CD4-positive, alpha-beta memory T cell (primary cell): Measurements from ENCODE around the gene ZP1. TPM values are rescaled to one million over a fixed set of nuclear protein-coding genes. Genes with fewer than 3 reads are reported as not detected.
A peak's percentile ranks its signal among the peaks of the same experiment; 100 is the strongest.

Source experiments
- CTCF ChIA-PET: fragments of 350-600 bp; sonication (Branson Sonifier 250); formaldehyde crosslinking; loops from one replicate; lab custom pipeline; 2021; ENCODE audit warnings: inconsistent platforms; ENCODE audit not compliant: partially characterized antibody; lab: Charles Lee
- POLR2A ChIA-PET: fragments of 350-600 bp; sonication (Branson Sonifier 250); formaldehyde crosslinking; loops from one replicate; lab custom pipeline; 2021; ENCODE audit not compliant: partially characterized antibody; lab: Charles Lee
- DNase-seq, 5 donors: peaks; one replicate each; pipeline versions ENCODE4 v3.0.0 to v3.0.0-alpha.2; 2020 to 2022; ENCODE audit warnings: mixed read lengths in 1 of 5
- H3K27ac ChIP-seq: one replicate; pipeline ENCODE4 v1.7.0; 2013; ENCODE audit warnings: low read depth, low read length
- H3K27me3 ChIP-seq: 2 replicates; pipeline ENCODE4 v1.7.0; 2013; ENCODE audit warnings: mild to moderate bottlenecking, low read length, moderate library complexity; ENCODE audit not compliant: insufficient read depth
- H3K36me3 ChIP-seq: 2 replicates; pipeline ENCODE4 v1.7.0; 2013; ENCODE audit warnings: mild to moderate bottlenecking, low read length, moderate library complexity; ENCODE audit not compliant: insufficient read depth
- H3K4me1 ChIP-seq: 2 replicates; pipeline ENCODE4 v1.7.0; 2013; ENCODE audit warnings: mild to moderate bottlenecking, low read length, moderate library complexity; ENCODE audit not compliant: insufficient read depth
- H3K4me3 ChIP-seq, 2 donors: one replicate each; pipeline ENCODE4 v1.7.0; 2013; ENCODE audit warnings: low read length in 2 of 2, mild to moderate bottlenecking in 1 of 2
- H3K9me3 ChIP-seq, 2 donors: one replicate each; pipeline ENCODE4 v1.7.0; 2013; ENCODE audit warnings: low read length in 2 of 2, control low read depth in 1 of 2; ENCODE audit not compliant: control insufficient read depth in 1 of 2
- H3K27ac Mint-ChIP-seq, 7 donors: one replicate each; pipeline ENCODE4 v1.8.0; 2020 to 2021; ENCODE audit warnings: mixed read lengths in 7 of 7, mild to moderate bottlenecking in 6 of 7, inconsistent platforms in 3 of 7, moderate library complexity in 3 of 7
- H3K27me3 Mint-ChIP-seq, 2 donors: one replicate each; pipeline ENCODE4 v1.8.0; 2020 to 2021; ENCODE audit warnings: mixed read lengths in 2 of 2
- H3K36me3 Mint-ChIP-seq, 2 donors: one replicate each; pipeline ENCODE4 v1.8.0; 2020 to 2021; ENCODE audit warnings: mixed read lengths in 2 of 2, inconsistent platforms in 1 of 2, mild to moderate bottlenecking in 1 of 2
- H3K4me1 Mint-ChIP-seq, 4 donors: one replicate each; pipeline ENCODE4 v1.8.0; 2020 to 2021; ENCODE audit warnings: mixed read lengths in 4 of 4, mild to moderate bottlenecking in 1 of 4
- H3K4me3 Mint-ChIP-seq, 8 donors: one replicate each; pipeline ENCODE4 v1.8.0; 2020 to 2021; ENCODE audit warnings: mixed read lengths in 8 of 8, mild to moderate bottlenecking in 7 of 8, moderate library complexity in 6 of 8, inconsistent platforms in 3 of 8
- H3K9me3 Mint-ChIP-seq, 8 donors: one replicate each; pipeline ENCODE4 v1.8.0; 2020 to 2021; ENCODE audit warnings: mixed read lengths in 8 of 8, mild to moderate bottlenecking in 5 of 8, inconsistent platforms in 3 of 8, moderate library complexity in 1 of 8
- intact Hi-C: fragments of 100-400 bp; cut with micrococcal nuclease; formaldehyde crosslinking; loops from one replicate; pipeline ENCODE4 v1.15.1; 2023
- polyA plus RNA-seq, 2 donors: library from polyadenylated mRNA; unstranded; fragments of 300-500 nt; fragmentation: Illumina TruSeq; gene quantifications; one replicate each; pipeline ENCODE4 v1.2.3, GENCODE V29; 2021
- total RNA-seq, 2 experiments: library from RNA; stranded (reverse); gene quantifications; one replicate each; pipeline ENCODE4 v1.2.3, GENCODE V29; 2021

The ZP1 gene
- total and polyA plus RNA-seq, 4 experiments from 2014 or later = 0.33 to 0.50 (median 0.41) TPM; not detected in 1

GRCh38 chr11:60912851-60913528 is 45.6 kb downstream of the ZP1 start:
- H3K9me3 ChIP-seq = no peaks in the 10 kb centered on the region
- intact Hi-C loops = no loop called here
- POLR2A ChIA-PET = interaction anchor here (0.6 to 4.8 kb wide), 27 partner anchors 10 to 1055 kb away, joined by 3 to 111 read pairs (median 5); partner anchors contain the start of genes CD5, CD6, CPSF7 and CYB561A3
- H3K4me1 Mint-ChIP-seq = peaks cover 31 to 74% (median 44%) of the 10 kb centered on the region in 4 donors
- H3K4me1 ChIP-seq = peaks cover 47% of the 10 kb centered on the region
- DNase-seq = no peak
- peak overlapping the region; percentile 87 to 99 (median 97) for H3K27ac Mint-ChIP-seq
- H3K4me3 Mint-ChIP-seq = peak overlapping the region in 7 of 8 donors; percentile 56 to 100 (median 98)
- H3K36me3 Mint-ChIP-seq = peaks cover 3 to 19% of the 10 kb centered on the region in 2 donors
- H3K27ac ChIP-seq = peak overlapping the region; percentile 96
- H3K4me3 ChIP-seq = peak overlapping the region; percentile 79 to 96
- no peaks in the 10 kb centered on the region for H3K27me3 ChIP-seq
- no peaks in the 10 kb centered on the region for H3K36me3 ChIP-seq
- no peaks in the 10 kb centered on the region for H3K27me3 Mint-ChIP-seq
- no peaks in the 10 kb centered on the region for H3K9me3 Mint-ChIP-seq
- CTCF ChIA-PET = interaction anchor here (0.7 to 5.2 kb wide), 13 partner anchors 10 to 423 kb away, joined by 3 to 117 read pairs (median 3); partner anchors contain the start of gene PRPF19

- peaks cover 31 to 65% (median 44%) of the 10 kb centered on the region in 4 donors for H3K4me1 Mint-ChIP-seq
- intact Hi-C loops = loop anchor here (1.0 to 2.0 kb wide), 4 partner anchors 8 to 215 kb away; partner anchors contain the start of genes CD6, PRPF19 and SLC15A3
Observed at GRCh38 chr11:60913793-60914632, 46.7 kb downstream of the ZP1 start, which contains the start of gene TMEM109. Gene TMEM109 (plus strand): TSS chr11:60914158. CDS start chr11:60919694, 5,536 bp downstream.

GRCh38 chr11:60914633-60915247 is 47.4 kb downstream of the ZP1 start:
- ChIA-PET POLR2A (interaction anchor here (0.7 to 4.8 kb wide), 26 partner anchors 7 to 515 kb away, joined by 3 to 111 read pairs (median 5); partner anchors contain the start of genes CD5, CPSF7, CYB561A3 and PRPF19), CTCF (interaction anchor here (0.7 to 5.2 kb wide), 19 partner anchors 12 to 419 kb away, joined by 3 to 117 read pairs (median 4); partner anchors contain the start of gene PRPF19)
- Histone ChIP-seq H3K4me1 (peaks cover 47% of the 10 kb centered on the region), H3K9me3 (no peaks in the 10 kb centered on the region), H3K4me3 (peak overlapping the region; percentile 79 to 96), H3K27ac (peak overlapping the region; percentile 96), H3K36me3 (peaks cover 7% of the 10 kb centered on the region), H3K27me3 (no peaks in the 10 kb centered on the region)
- Mint-ChIP-seq H3K9me3 (no peaks in the 10 kb centered on the region), H3K27me3 (no peaks in the 10 kb centered on the region), H3K36me3 (peaks cover 12 to 32% of the 10 kb centered on the region in 2 donors), H3K4me1 (peaks cover 31 to 65% (median 44%) of the 10 kb centered on the region in 4 donors), H3K4me3 (peak overlapping the region; percentile 88 to 97 (median 92)), H3K27ac (peak overlapping the region; percentile 82 to 96 (median 94))
- DNase-seq = peak in 4 of 5 donors; percentile 32 to 57 (median 43)
- intact Hi-C loops = loop anchor here (1.0 to 2.0 kb wide), 6 partner anchors 8 to 273 kb away; partner anchors contain the start of genes CD6, PRPF19, SLC15A3 and VPS37C

More at GRCh38 chr11:60913793-60914632, 46.7 kb downstream of the ZP1 start, which contains the start of gene TMEM109:
- ChIA-PET CTCF (interaction anchor here (0.6 to 5.2 kb wide), 16 partner anchors 10 to 422 kb away, joined by 3 to 117 read pairs (median 4); partner anchors contain the start of genes PRPF19 and TMEM132A), POLR2A (interaction anchor here (0.7 to 4.8 kb wide), 27 partner anchors 9 to 1054 kb away, joined by 3 to 111 read pairs (median 5); partner anchors contain the start of genes CD5, CPSF7, CYB561A3 and PRPF19)
- H3K9me3 ChIP-seq = no peaks in the 10 kb centered on the region
- H3K27ac ChIP-seq = peak within 1 kb of the TSS; percentile 96
- H3K4me1 ChIP-seq = peaks cover 47% of the 10 kb centered on the region
- peak within 1 kb of the TSS; percentile 87 to 99 (median 98) for H3K27ac Mint-ChIP-seq
- no peaks in the 10 kb centered on the region for H3K27me3 Mint-ChIP-seq
- DNase-seq = peak; percentile 90 to 92 (median 91)
- no peaks in the 10 kb centered on the region for H3K9me3 Mint-ChIP-seq
- H3K36me3 Mint-ChIP-seq = peaks cover 5 to 25% of the 10 kb centered on the region in 2 donors
- no peaks in the 10 kb centered on the region for H3K27me3 ChIP-seq
- peak within 1 kb of the TSS; percentile 79 to 96 for H3K4me3 ChIP-seq
- peaks cover 4% of the 10 kb centered on the region for H3K36me3 ChIP-seq
- peak within 1 kb of the TSS; percentile 92 to 100 (median 98) for H3K4me3 Mint-ChIP-seq

- Mint-ChIP-seq H3K4me3 (peak overlapping the region; percentile 88 to 97 (median 92)), H3K27ac (peak overlapping the region; percentile 82 to 96 (median 94)), H3K9me3 (no peaks in the 10 kb centered on the region), H3K36me3 (peaks cover 18 to 38% of the 10 kb centered on the region in 2 donors), H3K4me1 (peaks cover 31 to 64% (median 44%) of the 10 kb centered on the region in 4 donors), H3K27me3 (no peaks in the 10 kb centered on the region)
- DNase-seq = peak; percentile 63 to 86 (median 68)
- Histone ChIP-seq H3K36me3 (peaks cover 14% of the 10 kb centered on the region), H3K4me1 (peaks cover 47% of the 10 kb centered on the region), H3K9me3 (no peaks in the 10 kb centered on the region), H3K27me3 (no peaks in the 10 kb centered on the region), H3K27ac (peak overlapping the region; percentile 96), H3K4me3 (peak overlapping the region; percentile 79 to 96)
- intact Hi-C loops = loop anchor here (1.0 to 2.0 kb wide), 5 partner anchors 37 to 272 kb away; partner anchors contain the start of genes CD6, SLC15A3 and VPS37C
- ChIA-PET POLR2A (interaction anchor here (0.7 to 4.8 kb wide), 25 partner anchors 8 to 477 kb away, joined by 3 to 111 read pairs (median 5); partner anchors contain the start of genes CD5, CYB561A3, PRPF19 and TMEM132A), CTCF (interaction anchor here (0.6 to 5.2 kb wide), 26 partner anchors 9 to 419 kb away, joined by 3 to 117 read pairs (median 3); partner anchors contain the start of genes PRPF19 and TMEM132A)
Observed at GRCh38 chr11:60915248-60915914, 48.0 kb downstream of the ZP1 start.

GRCh38 chr11:60916669-60917206 is 49.4 kb downstream of the ZP1 start:
- Histone ChIP-seq H3K4me1 (peaks cover 39% of the 10 kb centered on the region), H3K9me3 (no peaks in the 10 kb centered on the region), H3K27me3 (no peaks in the 10 kb centered on the region), H3K4me3 (no peak overlapping the region), H3K27ac (no peak overlapping the region), H3K36me3 (peaks cover 27% of the 10 kb centered on the region)
- CTCF ChIA-PET = interaction anchor here (1.2 to 5.2 kb wide), 4 partner anchors 14 to 212 kb away, joined by 3 to 117 read pairs (median 4); partner anchors contain the start of gene PRPF19
- intact Hi-C loops = no loop called here
- DNase-seq = no peak
- peak overlapping the region in 6 of 7 donors; percentile 14 to 82 (median 50) for H3K27ac Mint-ChIP-seq
- H3K4me1 Mint-ChIP-seq = peaks cover 26 to 52% (median 39%) of the 10 kb centered on the region in 4 donors
- peak overlapping the region in 4 of 8 donors; percentile 16 to 55 (median 38) for H3K4me3 Mint-ChIP-seq
- peaks cover 32 to 52% of the 10 kb centered on the region in 2 donors for H3K36me3 Mint-ChIP-seq
- POLR2A ChIA-PET = interaction anchor here (0.6 to 4.8 kb wide), 3 partner anchors 14 to 213 kb away, joined by 3 to 111 read pairs (median 12); partner anchors contain the start of gene PRPF19
- H3K9me3 Mint-ChIP-seq = no peaks in the 10 kb centered on the region
- H3K27me3 Mint-ChIP-seq = no peaks in the 10 kb centered on the region
